VCaP (cell line): ENCODE data around the gene DCLRE1C.
"Not testable (repeated sequence)": the region's sequence is repeated elsewhere in the genome, so short reads cannot be mapped to it uniquely, and the experiment has no call there.

Source experiments
- H3K27ac ChIP-seq: fragments of 450-650 bp; 2 replicates; pipeline ENCODE4 v1.5.1; 2017
- TF ChIP-seq, protein P1 (sequence below): fragments of 450-650 bp; conservative IDR thresholded peaks from 2 replicates; pipeline ENCODE4 v1.5.1; 2017; ENCODE audit warnings: mild to moderate bottlenecking, moderate library complexity

The DCLRE1C gene

GRCh38 chr10:14952851-14953423 lies 959 bp downstream of the DCLRE1C start:
- TF ChIP-seq, protein P1, sequence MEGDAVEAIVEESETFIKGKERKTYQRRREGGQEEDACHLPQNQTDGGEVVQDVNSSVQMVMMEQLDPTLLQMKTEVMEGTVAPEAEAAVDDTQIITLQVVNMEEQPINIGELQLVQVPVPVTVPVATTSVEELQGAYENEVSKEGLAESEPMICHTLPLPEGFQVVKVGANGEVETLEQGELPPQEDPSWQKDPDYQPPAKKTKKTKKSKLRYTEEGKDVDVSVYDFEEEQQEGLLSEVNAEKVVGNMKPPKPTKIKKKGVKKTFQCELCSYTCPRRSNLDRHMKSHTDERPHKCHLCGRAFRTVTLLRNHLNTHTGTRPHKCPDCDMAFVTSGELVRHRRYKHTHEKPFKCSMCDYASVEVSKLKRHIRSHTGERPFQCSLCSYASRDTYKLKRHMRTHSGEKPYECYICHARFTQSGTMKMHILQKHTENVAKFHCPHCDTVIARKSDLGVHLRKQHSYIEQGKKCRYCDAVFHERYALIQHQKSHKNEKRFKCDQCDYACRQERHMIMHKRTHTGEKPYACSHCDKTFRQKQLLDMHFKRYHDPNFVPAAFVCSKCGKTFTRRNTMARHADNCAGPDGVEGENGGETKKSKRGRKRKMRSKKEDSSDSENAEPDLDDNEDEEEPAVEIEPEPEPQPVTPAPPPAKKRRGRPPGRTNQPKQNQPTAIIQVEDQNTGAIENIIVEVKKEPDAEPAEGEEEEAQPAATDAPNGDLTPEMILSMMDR: no peak
- H3K27ac ChIP-seq: peak overlapping the region; percentile 82

GRCh38 chr10:14949291-14949690 lies 4.6 kb downstream of the DCLRE1C start:
- TF ChIP-seq, protein P1: no peak
- no peak overlapping the region for H3K27ac ChIP-seq

- TF ChIP-seq, protein P1: no peak
Measured at GRCh38 chr10:14947268-14947667, 6.6 kb downstream of the DCLRE1C start.

GRCh38 chr10:14945108-14945507 lies 8.8 kb downstream of the DCLRE1C start:
- TF ChIP-seq, protein P1: no peak
- H3K27ac ChIP-seq: no peak overlapping the region

More at GRCh38 chr10:14947268-14947667, 6.6 kb downstream of the DCLRE1C start:
- H3K27ac ChIP-seq: no peak overlapping the region

- not testable (repeated sequence) for H3K27ac ChIP-seq
Measured at GRCh38 chr10:14942950-14943338, 11.0 kb downstream of the DCLRE1C start.

DNA sequence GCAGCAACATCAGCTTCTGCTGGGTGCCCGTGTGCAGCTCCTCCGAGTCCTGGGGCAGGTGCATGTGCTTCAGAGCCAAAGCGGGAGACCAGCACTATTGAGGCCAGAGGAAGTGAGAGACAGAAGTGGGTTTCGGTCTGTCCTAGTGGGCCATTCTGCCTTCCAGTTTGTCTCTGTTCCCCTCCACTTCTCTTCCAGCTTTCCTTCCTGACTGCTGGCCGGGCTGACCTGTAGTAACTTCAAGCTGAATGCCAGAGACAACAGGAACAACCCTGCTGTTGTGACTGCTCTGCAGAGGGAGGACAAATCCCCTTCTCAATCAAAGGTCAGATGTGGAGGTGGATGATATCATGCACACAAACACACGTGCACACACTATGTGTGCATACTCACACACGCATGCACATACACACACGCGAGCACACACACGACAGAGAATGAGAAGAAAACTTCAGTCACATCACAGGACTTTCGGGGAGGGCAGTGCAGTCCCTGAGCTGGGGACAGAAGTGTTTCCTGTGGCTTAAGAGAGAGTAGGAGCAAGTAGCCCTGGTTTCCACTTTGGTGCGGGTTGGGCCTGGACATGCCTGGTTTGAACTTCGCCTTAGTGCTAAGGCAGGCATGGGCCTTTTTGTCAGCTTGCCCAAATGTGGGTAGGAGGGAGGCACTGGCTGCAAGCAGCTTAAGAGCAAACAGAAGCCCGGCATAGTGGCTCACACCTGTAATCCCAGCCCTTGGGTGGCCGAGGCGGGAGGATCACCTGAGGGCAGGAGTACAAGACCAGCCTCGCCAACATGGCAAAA lies 11.5 kb downstream of the DCLRE1C start:
- not testable (repeated sequence) for H3K27ac ChIP-seq

DNA sequence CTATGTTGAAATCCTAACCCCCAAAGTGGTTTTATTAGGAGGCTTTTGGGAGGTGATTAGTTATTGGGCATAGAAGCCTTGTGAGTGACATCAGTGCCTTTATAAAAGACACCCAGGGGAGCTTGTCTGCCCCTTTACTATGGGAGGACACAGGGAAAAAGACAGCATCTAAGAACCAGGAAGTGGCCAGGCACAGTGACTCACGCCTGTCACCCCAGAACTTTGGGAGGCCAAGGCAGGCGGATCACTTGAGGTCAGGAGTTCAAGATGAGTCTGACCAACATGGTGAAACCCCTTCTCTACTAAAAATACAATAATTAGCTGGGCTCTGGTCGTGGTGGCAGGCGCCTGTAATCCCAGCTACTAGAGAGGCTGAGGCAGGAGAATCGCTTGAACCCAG lies 14.9 kb downstream of the DCLRE1C start:
- H3K27ac ChIP-seq: not testable (repeated sequence)

DNA sequence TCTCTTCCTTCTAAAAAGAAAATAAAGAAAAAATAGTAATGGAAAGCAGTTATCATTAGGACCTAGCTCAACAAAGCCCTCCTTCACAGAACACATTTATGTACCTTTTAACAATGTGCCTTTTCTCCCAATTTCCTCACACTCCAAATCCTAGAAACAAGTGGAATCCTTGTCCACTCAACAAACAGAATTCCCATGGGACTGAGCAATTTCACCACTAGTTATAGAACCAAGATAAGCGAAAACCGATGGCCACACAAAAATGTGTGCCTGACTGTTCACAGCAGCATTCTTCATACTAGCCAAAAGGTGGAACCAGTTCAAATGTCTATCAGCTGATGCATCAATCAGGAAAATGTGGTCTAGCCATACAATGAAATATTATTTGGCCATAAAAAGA lies 17.3 kb downstream of the DCLRE1C start:
- no peak overlapping the region for H3K27ac ChIP-seq
- TF ChIP-seq, protein P1: no peak

- TF ChIP-seq, protein P1: no peak
- no peak overlapping the region for H3K27ac ChIP-seq
Measured at GRCh38 chr10:14930610-14931009, 23.3 kb downstream of the DCLRE1C start.
